ENCODE data around the gene ROCK2. TPM values are rescaled to one million over a fixed set of nuclear protein-coding genes. Genes with fewer than 3 reads are reported as not detected.

Gene ROCK2
- total and polyA plus RNA-seq, 9 of the 15 experiments (the other 6 are each of a cell fraction or from before 2014, with no cell fraction given), result 4.9 to 30.6 (median 14.3) TPM

GRCh38 chr2:11344956-11345677 lies 681 bp upstream of the ROCK2 start (continued):
- TF ChIP-seq, protein P1, sequence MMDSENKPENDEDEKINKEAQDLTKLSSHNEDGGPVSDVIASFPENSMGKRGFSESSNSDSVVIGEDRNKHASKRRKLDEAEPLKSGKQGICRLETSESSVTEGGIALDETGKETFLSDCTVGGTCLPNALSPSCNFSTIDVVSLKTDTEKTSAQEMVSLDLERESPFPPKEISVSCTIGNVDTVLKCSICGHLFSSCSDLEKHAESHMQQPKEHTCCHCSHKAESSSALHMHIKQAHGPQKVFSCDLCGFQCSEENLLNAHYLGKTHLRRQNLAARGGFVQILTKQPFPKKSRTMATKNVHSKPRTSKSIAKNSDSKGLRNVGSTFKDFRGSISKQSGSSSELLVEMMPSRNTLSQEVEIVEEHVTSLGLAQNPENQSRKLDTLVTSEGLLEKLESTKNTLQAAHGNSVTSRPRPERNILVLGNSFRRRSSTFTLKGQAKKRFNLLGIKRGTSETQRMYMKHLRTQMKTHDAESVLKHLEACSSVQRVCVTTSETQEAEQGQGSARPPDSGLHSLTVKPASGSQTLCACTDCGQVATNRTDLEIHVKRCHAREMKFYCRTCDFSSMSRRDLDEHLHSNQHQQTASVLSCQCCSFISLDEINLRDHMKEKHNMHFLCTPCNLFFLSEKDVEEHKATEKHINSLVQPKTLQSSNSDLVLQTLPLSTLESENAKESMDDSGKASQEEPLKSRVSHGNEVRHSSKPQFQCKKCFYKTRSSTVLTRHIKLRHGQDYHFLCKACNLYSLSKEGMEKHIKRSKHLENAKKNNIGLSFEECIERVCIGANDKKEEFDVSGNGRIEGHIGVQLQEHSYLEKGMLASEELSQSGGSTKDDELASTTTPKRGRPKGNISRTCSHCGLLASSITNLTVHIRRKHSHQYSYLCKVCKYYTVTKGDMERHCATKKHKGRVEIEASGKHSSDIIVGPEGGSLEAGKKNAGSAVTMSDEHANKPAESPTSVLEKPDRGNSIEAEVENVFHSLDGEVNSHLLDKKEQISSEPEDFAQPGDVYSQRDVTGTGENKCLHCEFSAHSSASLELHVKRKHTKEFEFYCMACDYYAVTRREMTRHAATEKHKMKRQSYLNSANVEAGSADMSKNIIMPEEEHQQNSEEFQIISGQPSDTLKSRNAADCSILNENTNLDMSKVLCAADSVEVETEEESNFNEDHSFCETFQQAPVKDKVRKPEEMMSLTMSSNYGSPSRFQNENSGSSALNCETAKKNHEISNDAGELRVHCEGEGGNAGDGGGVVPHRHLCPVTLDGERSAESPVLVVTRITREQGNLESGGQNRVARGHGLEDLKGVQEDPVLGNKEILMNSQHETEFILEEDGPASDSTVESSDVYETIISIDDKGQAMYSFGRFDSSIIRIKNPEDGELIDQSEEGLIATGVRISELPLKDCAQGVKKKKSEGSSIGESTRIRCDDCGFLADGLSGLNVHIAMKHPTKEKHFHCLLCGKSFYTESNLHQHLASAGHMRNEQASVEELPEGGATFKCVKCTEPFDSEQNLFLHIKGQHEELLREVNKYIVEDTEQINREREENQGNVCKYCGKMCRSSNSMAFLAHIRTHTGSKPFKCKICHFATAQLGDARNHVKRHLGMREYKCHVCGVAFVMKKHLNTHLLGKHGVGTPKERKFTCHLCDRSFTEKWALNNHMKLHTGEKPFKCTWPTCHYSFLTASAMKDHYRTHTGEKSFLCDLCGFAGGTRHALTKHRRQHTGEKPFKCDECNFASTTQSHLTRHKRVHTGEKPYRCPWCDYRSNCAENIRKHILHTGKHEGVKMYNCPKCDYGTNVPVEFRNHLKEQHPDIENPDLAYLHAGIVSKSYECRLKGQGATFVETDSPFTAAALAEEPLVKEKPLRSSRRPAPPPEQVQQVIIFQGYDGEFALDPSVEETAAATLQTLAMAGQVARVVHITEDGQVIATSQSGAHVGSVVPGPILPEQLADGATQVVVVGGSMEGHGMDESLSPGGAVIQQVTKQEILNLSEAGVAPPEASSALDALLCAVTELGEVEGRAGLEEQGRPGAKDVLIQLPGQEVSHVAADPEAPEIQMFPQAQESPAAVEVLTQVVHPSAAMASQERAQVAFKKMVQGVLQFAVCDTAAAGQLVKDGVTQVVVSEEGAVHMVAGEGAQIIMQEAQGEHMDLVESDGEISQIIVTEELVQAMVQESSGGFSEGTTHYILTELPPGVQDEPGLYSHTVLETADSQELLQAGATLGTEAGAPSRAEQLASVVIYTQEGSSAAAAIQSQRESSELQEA (IDR thresholded peaks at IDR 0.05; ENCODE audit: low read depth), result no peak
- TF ChIP-seq FOXK1 (CRISPR knock-in tag; IDR thresholded peaks at IDR 0.05; ENCODE audit: borderline replicate concordance), result no peak
- no peak for TF ChIP-seq NFYB (IDR thresholded peaks at IDR 0.05; ENCODE audit: extremely low read depth, insufficient read length)
- no peak for TF ChIP-seq SRSF3 (IDR thresholded peaks at IDR 0.05; ENCODE audit: insufficient read depth, low read length)
- 0 out of 2 replicates have a peak, but pooled peaks have one; percentile 22 for TF ChIP-seq SP1 (CRISPR knock-in tag; IDR thresholded peaks at IDR 0.05)
- TF ChIP-seq DIDO1 (tag; IDR thresholded peaks at IDR 0.05; ENCODE audit: low read depth), result no peak
- no peak for TF ChIP-seq REST (IDR thresholded peaks at IDR 0.05; ENCODE audit: borderline replicate concordance)
- TF ChIP-seq REST (CRISPR knock-in tag; IDR thresholded peaks at IDR 0.05; ENCODE audit: low read depth), result no peak
- TF ChIP-seq MAFF (IDR thresholded peaks at IDR 0.05; ENCODE audit: low read length), result no peak
- TF ChIP-seq MAFK (IDR thresholded peaks at IDR 0.05; ENCODE audit: low read length), result no peak
- no peak for TF ChIP-seq HMG20B (CRISPR knock-in tag; IDR thresholded peaks at IDR 0.05)
- TF ChIP-seq ADNP (tag; IDR thresholded peaks at IDR 0.05), result no peak
